ENCODE results near the gene FRMD4A.

Gene FRMD4A

DNA sequence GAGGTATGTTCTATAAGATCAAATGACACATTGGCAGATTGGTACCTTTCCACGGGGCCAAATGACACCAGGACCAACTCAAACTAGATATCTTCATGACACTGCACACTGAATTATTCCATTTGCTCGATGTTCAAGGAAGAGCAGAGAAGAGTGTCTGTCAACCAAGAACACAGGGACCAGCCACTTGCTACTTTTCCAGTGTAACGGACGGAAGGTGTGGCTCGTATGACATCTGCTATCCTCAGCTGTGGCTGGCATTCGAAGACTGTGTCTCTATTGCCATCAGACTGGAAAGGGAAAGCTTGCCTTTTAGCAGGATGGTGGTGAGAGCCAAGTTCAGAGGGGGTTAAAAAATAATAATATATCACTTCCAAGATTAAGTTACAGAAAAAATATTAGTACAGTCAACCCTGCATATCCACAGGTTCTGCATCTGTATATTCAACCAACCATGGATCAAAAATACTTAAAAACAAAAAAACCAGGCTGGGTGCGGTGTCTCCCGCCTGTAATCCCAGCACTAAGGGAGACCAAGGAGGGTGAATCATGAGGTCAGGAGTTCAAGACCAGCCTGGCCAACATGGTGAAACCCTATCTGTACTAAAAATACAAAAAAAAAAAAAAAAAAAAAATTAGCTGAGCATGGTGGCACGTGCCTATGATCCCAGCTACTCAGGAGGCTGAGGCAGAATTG lies 506.9 kb downstream of the FRMD4A start:
- DNase-seq (ENCODE audit: low read depth in 2 of 2, low spot score in 1 of 2) = no peak

DNA sequence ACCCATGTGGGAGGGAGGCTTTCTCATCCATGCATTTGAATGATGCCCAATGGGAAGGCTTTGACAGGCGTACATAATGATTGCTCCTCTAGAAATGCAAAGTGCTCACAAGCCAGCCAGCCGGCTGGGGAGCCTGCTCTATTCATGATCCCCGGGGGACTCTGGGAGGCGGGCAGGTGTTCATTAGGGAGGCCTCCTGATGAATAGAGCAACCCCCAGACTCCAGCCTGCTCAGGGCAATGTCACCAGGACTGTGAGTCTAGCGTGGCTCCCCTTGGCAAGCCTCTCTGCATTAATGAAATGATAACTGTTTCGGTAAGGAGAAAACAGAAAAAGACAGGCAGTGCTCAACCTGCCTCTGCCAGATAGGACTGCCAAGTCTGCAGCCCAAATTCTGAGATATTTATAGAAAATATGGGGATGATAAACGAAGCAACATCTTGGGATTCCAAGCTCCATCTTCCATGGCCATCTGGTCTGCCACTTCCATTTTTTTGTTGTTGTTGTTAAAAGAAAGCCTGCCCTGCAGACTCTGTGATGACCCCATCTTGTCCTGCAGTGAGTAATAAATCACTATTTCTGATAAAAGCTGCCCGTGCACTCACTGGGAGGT lies 507.5 kb downstream of the FRMD4A start:
- DNase-seq (ENCODE audit: low read depth in 2 of 2, low spot score in 1 of 2) = no peak

DNA sequence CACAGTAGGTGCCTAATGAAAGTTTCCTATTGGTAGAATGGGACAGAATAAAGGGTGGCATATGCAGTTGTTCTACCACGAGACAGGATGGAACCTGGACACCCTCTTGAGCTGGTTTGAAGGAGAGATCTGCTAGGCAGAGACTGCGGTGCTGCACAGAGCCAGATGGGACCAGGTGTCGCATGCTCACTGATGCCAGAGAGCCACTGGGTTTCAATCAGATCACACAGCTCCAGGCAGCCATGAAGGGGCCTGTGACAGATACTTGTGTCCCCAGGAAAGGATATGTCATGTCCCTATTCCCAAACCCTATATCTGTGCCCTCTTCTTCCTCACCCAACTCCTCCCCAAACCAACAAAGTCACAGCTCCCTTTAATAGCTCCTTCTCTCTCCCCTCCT lies 508.2 kb downstream of the FRMD4A start:
- DNase-seq (ENCODE audit: low read depth in 2 of 2, low spot score in 1 of 2) = no peak

DNA sequence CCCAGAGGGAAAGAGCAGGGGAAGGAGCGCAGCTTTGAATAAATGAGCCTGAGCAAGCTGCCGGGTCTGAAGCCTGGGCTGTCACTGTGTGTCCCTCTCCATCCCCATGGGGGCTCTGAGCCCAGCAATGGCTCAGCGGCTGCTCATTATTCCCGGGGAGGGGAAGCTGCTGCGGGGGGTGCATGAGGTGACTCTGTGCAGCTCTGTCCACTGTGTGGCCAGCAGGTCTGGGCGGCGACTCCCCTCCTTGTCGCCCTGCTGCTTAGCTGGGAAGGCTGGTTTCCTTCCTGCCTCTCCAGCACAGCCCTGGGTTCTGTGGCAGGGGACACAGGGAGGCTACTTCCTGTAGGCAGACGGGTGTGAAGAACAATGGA lies 509.8 kb downstream of the FRMD4A start:
- no peak for DNase-seq (ENCODE audit: low read depth in 2 of 2, low spot score in 1 of 2)

DNA sequence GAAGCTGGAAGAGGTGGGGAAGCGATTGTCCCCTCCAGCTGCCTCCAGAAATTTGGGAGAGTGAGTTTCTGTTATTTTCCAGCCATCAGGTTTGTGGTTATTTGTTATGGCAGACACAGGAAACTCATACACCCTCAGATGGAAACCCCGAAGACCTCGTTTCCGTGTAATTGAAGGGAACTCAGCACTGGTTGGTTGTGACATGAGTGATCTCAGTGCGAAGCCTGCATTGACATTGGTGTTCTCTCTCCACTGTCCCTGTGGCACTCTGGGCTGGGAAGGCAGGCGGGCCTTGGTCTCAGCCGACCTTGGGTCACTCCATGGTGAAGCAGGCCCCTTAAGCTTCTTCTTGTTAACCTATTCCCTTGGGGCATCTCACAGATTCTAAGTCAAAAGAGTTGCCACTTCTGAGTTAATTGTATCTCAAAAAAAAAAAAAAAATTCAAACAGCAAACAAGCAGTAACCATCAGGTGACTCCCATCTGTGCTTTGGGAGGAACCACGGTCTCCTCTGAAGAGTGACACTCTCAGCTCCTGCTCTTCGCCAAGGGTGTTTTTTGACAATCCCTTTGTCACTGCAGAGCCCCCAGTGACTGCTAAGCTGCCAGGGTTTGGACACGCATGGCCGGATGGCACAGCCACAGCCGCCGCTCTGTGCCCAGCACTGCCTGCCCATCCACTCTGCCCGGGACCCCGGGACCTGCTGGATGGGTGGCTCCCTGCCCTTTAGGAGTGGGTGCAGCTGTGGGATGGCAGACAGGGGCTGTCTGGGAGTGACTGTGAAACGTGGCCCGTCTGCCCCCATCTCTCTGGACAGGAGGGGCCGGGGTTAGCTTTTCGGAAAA lies 510.4 kb downstream of the FRMD4A start:
- DNase-seq (ENCODE audit: low read depth in 2 of 2, low spot score in 1 of 2) = no peak

DNA sequence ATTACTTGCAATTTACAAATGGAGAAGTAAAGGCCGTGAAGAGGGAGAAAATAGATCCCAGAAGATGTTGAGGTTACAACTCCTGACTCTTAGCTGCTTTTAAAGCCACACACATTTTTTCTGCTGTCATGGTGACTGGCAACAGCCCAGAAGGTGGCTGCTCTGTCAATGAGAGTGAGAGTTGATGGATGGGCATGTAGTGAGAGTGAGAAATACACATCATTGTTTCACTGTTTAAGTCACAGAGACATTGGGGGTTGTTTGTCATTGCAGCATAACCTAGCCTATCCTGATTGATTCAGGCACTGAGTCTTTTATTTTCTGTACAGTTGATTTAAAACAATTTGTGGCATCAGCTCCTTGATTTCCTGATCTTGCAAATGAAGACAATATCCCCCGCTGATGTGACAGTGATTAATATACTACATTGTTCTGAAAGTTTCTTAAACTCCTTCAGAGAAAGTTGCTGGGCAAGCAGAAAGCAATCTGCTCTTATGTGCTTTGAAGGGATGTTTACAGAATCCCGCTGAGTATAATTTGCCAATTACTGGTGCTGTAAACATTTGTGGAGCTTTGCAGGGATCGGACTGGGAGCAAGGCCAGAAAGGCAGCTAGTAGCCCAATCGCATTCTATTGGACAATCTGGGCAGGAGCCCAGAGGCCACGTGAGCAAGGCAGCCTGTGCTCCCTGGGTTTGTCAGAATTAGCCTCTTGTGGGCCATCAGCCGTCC lies 514.4 kb downstream of the FRMD4A start:
- no peak for DNase-seq (ENCODE audit: low read depth in 2 of 2, low spot score in 1 of 2)

DNA sequence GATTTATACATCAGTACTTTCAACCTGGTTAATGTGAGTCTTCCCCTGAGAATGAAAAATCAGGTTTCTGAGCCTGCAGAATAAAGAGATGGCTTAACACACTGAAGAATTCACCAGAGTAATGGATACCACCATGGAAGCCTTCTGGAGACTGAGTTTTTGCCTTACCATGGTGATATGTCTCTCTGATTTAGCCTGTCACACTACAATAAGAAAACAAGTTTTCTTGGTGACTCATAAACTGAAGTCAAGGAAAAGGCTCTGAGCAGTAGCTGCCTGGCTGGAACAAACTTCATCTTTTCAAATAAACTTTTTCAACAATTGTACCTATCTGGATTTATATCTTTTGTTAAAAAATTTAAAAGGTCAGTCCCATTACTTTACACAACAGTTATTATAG lies 515.0 kb downstream of the FRMD4A start:
- no peak for DNase-seq (ENCODE audit: low read depth in 2 of 2, low spot score in 1 of 2)

DNA sequence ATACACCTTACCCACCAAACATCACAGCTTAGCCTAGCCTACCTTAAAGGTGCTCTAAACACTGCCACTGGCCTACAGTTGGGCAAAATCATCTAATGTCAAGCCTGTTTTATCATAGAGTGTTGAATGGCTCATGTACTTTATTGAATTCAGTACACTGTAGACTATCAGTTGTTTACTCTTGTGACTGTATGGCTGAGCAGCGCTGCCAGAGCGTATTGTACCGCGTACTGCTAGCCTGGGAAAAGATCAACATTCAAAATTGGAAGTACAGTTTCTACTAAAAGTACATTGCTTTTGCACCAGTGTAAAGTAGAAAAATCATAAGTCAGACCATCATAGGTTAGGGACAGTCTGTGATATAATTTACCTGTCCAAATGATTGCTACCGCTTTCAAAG lies 517.2 kb downstream of the FRMD4A start:
- DNase-seq (ENCODE audit: low read depth in 2 of 2, low spot score in 1 of 2) = no peak

DNA sequence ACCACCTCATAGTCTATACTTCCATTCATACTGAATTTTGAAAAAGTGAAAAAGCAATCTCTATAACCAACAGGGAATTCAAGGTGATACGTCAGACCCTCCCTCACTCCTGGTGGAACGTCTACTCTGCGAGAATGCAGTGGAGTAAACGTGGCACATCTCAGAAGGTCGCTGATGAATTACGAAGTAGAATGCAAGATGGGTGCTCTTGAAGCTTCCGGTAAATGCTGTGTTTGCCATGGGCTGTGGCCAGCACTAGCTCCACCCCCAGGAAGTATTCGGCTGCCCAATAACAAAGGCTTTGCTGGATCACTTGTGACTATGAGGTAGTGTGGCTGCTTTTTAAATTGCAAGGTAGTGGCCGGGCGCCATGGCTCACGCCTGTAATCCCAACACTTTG lies 517.9 kb downstream of the FRMD4A start:
- DNase-seq (ENCODE audit: low read depth in 2 of 2, low spot score in 1 of 2) = no peak

DNA sequence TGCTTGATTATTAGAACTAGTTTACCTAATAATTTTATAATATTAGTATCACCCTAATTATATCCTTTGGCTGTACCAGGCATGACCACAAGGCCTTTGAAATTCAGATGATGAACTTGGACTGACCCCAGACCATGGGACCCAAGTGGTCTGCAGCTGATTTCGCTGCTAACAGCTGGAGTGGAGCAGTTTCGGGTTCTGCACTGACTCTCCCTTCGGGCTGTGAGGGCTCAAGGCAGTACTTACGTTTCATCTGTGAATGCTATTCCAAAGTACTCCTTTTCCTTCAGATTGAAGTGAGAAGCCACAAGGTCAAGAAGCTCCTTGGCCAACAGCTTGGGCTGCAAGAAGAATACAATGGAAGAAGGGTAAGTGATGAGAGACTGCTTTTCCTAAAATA lies 520.2 kb downstream of the FRMD4A start:
- no peak for DNase-seq (ENCODE audit: low read depth in 2 of 2, low spot score in 1 of 2)

DNA sequence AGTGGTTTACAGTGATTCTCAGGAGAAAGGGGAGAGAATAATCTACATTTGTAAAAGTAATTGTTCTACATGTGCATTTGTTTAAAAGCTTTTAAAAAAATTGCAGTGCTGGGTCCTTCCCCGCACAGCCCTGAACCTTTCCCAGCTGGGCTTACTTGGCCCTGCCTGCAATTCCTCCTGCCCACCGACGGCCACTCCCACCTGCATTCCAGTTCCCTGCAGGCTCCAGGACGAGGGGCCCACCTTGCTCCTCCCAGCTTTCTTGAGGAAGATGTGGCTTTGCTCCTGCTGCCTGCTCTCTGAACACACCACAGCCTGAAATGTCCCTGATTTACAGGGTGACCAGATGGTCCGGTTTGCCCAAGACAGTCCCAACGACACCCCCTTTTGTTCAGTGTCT lies 521.3 kb downstream of the FRMD4A start:
- DNase-seq (ENCODE audit: low read depth in 2 of 2, low spot score in 1 of 2) = no peak

DNA sequence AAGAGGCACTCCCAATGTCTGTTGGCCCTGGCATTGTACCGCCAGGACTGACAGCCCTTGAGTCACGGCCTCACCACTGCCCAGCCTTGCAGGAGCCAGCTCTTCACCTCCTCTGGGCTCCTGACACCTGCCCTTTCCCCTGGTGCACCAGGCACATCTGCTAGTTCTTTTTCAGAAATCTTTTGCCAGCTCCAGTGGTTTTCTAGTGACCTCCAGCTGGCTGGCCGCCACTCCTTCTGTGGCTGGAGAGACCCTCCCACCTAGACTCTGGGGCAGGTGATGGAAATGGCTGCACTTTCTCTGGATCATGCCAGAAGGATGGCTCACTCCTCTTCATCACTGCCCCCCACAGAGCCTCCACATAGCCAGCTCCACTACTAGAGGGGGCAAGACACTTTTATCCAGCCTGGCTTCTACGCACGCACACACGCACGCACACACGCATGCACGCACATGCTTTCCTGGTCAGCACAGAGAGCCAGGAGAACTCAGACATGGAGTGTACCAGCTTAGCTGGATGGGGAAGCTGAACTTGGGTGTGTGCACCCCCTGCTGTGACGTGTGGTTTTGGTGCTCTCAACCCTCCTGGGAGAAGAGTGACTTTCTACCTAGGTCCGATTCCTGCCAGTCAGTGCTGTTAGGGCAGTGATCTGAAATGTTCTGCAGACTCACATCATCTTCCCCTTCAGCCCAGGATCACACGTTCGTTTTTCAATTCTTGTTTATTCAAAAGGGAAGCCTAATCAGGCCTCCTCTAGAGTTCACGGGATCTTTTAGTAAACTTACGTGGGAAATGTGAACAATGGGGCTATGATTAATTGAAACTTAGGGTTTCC lies 522.0 kb downstream of the FRMD4A start:
- DNase-seq (ENCODE audit: low read depth in 2 of 2, low spot score in 1 of 2) = no peak

DNA sequence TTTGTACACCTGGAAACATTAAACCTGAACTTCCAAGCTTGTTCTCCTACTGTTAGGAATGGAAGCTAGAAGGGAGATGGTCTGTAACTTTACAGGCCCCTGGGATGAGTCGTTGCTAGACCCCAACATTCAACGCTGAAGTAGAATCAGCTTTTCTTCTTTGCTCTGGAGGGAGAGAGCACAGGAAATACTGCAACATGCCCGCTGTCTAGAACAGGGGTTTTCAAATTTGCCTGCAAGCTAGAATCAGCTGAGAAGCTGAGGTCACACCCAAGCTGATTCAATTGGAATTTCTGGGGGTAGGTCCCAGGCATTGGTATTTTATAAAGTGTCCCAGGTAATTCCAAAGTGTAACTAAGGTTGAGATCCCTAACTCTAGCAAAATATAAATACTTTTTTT lies 524.3 kb downstream of the FRMD4A start:
- no peak for DNase-seq (ENCODE audit: low read depth in 2 of 2, low spot score in 1 of 2)

DNA sequence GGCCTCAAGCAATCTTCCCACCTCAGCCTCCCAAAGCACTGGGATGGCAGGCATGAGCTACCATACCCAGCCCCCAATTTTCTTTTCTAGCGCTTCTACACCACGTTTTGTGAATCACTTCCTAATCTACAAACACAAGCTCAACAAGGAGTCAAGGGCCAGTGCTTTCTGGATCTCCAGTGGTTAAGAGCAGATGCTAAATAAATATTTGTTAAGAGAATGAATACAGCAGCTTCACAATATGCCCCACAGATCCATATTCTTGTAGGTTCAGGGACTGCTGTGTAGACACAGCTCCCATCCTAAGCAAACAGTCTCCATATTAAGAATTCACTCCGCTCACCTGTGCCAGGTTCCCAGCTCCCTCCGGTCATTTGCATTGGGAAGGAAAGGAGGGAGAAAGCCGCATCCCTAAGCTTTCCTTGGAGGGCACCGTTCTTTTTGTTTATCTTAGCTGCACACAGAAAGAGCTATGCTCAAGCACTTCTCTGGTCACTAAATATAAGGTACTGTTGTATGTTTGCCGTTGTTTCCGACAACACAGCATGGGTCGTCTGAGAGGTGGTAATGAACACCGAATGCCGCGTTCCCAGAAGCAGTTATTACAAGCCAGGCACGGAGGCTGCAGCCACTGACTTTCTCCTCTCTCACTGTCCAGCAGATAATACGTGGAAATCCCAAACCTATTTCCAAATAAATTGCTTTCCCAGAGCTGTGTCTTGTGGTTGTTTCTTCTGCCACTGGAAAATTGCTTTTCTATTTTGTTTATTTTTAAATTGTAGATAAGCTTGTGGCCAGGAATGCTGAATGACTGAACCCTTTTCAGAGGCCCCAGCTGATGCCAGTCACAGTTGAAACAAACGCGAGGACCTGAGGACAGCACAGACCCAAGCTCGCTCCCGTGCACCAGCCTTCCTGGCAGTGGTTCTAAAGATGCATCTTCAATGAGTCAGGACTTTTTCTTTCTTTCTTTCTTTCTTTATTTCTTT lies 526.9 kb downstream of the FRMD4A start:
- no peak for DNase-seq (ENCODE audit: low read depth in 2 of 2, low spot score in 1 of 2)

DNA sequence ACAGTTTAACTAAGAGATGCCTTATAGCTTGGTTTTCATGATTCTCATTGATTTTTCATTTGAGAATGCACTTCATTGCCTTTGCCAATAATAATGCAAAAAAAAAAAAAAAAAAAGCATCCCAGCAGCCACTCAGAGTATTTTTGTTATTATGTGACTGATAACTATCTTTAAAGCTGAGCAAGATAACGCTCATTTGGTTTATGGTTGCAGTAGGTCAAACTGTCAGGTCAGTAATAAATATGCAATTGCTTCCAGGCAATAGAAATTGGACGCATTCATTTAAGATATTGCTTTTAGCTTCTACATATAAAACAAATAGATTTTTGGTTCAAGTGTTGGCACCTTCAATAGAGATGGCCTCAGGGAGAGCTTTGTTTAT lies 528.8 kb downstream of the FRMD4A start:
- no peak for DNase-seq (ENCODE audit: low read depth in 2 of 2, low spot score in 1 of 2)

DNA sequence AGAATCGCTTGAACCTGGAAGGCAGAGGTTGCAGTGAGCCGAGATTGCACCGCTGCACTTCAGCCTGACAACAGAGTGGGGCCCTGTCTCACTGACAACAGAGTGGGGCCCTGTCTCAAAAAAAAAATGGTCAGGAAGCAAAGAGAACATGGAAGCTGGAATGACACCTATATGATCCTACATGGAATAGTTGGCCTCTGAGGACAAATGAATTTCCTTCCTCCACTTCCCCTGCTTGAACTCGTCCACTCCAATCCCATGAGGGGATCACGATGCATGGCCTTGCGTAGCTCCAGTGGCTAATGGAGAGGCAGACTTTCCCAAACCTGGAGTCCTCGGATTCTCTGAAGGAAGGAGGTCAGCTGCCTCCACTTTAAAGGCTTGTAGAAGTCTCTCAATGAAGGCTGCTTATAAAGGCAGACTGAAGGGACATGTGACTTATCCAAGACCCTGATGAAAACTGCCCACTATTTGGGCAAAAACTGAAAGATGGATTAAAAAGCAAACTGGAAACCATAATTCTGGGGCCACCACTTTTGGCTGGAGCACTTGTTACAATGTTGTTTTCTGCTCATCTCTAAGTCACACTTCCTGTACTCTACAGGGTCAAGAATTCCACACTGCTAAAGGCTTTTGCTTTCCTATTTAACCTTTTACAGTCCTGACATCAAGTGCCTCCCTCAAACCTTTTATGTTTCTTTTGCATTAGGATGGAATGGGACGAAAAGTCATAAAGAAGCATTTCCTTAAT lies 529.4 kb downstream of the FRMD4A start:
- DNase-seq (ENCODE audit: low read depth in 2 of 2, low spot score in 1 of 2) = no peak

DNA sequence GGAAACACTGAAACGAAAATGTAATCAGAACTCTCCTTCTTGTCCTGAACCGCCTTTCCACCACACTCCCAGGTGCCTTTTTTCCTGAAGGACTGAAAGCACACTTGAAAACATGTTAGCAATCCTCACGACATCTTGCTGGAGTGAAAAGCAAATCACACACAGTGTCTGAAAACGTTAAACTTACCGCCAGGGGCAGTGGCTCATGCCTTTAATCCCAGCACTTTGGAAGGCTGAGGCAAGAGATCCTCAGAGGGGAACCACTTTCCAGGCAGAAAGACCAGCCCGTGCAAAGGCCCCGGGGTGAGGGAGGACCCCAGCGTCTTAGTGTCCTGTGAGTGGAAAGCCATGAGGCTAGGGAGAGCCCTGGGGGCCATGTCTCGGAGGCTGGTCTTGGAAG lies 533.6 kb downstream of the FRMD4A start:
- no peak for DNase-seq (ENCODE audit: low read depth in 2 of 2, low spot score in 1 of 2)

DNA sequence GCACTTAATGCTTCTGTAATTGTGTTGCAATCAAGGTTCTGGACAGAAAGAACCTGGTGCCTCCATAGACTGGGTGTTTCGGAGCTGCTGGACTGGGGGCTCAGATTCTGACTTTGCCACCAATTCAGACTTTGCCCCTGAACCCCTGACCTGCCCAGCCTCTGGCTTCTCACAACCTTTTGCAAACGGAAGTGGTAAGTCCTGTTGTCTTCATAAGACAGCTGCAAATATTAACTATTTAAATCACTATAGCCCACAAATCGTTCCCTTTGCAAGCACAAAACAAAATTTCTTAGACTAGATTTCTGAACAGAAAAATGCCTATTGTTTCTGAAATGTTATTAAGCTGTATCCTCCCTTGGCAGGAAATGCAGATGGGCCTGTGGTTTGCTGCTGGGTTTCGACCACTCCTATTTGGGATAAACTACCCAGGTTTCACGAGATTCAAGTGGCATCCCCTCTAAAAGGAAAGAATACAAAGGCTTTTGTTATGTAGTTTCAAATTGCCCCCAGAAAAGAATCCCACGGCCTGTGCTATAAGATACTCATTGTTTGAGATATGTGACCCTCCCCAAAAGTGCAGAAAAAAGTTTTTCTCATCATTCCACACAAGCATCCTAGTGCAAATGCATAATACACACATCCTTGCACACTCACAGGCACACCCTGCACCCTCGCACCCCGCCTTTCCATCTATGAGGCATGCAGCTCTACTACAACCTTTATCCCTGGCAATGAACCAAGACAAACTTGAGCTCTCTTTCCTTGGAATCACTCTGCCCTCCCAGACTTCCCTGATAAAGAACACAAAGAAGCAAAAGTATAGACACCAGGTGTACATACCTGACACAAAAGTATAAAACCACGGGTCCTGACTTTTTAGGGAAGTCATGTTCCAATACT lies 534.8 kb downstream of the FRMD4A start:
- no peak for DNase-seq (ENCODE audit: low read depth in 2 of 2, low spot score in 1 of 2)
